PC-3 (cell line): ENCODE data around the gene KIFAP3. TPM values are rescaled to one million over a fixed set of nuclear protein-coding genes. Genes with fewer than 3 reads are reported as not detected.

Source experiments
- ATAC-seq: fragments of 200-7000 bp; cut with Tn5 transposase; 2 replicates; pipeline ENCODE4 v1.9.1; 2020; ENCODE audit warnings: mild to moderate bottlenecking, moderate library complexity
- BruUV-seq: library from RNA; stranded (reverse); fragments of 400-500 nt; replicated peaks from 2 replicates; lab custom pipeline; 2021; lab: Mats Ljungman, UMichigan
- CTCF ChIA-PET: fragments of 300-600 bp; sonication (Branson Sonifier 250); formaldehyde crosslinking; loops from one replicate; lab custom pipeline; 2022; ENCODE audit warnings: antibody characterized with exemption; lab: Charles Lee
- POLR2A ChIA-PET: fragments of 300-600 bp; sonication (Branson Sonifier 250); formaldehyde crosslinking; loops from one replicate; lab custom pipeline; 2022; ENCODE audit warnings: antibody characterized with exemption; ENCODE audit not compliant: unreplicated experiment; lab: Charles Lee
- DNase-seq: peaks from one replicate; pipeline ENCODE4 v3.0.0-alpha.2; 2015
- H2AFZ ChIP-seq: fragments of 300-600 bp; sonication (generic); 2 replicates; pipeline ENCODE4 v1.6.0; 2016; ENCODE audit warnings: antibody characterized with exemption, low read length
- H3F3A ChIP-seq: fragments of 300-600 bp; sonication (generic); one replicate; pipeline ENCODE4 v1.6.0; 2017; ENCODE audit warnings: antibody characterized with exemption, low read length, control low read depth, mild to moderate bottlenecking; ENCODE audit not compliant: unreplicated experiment
- H3K27ac ChIP-seq: fragments of 300-600 bp; sonication (generic); 2 replicates; pipeline ENCODE4 v1.5.1; 2016; ENCODE audit warnings: mild to moderate bottlenecking, low read length
- H3K27me3 ChIP-seq: fragments of 300-600 bp; sonication (generic); 2 replicates; pipeline ENCODE4 v1.6.1; 2016; ENCODE audit warnings: low read length, mixed read lengths
- H3K36me3 ChIP-seq: fragments of 300-600 bp; sonication (generic); 2 replicates; pipeline ENCODE4 v1.6.1; 2016; ENCODE audit warnings: low read depth, mixed run types, low read length, mixed read lengths
- H3K4me1 ChIP-seq: fragments of 300-600 bp; sonication (generic); 2 replicates; pipeline ENCODE4 v1.5.1; 2016; ENCODE audit warnings: low read length; ENCODE audit not compliant: insufficient read depth
- H3K4me2 ChIP-seq: fragments of 300-600 bp; sonication (generic); 2 replicates; pipeline ENCODE4 v1.6.0; 2016; ENCODE audit warnings: low read length
- H3K4me3 ChIP-seq: fragments of 300-600 bp; sonication (generic); 2 replicates; pipeline ENCODE4 v1.5.1; 2016; ENCODE audit warnings: mild to moderate bottlenecking, low read length, mixed read lengths
- H3K79me2 ChIP-seq: fragments of 300-600 bp; sonication (generic); 2 replicates; pipeline ENCODE4 v1.6.1; 2017; ENCODE audit warnings: low read length, mixed read lengths
- H3K9ac ChIP-seq: fragments of 300-600 bp; sonication (generic); 2 replicates; pipeline ENCODE4 v1.6.0; 2016; ENCODE audit warnings: mild to moderate bottlenecking, low read length
- H3K9me2 ChIP-seq: fragments of 300-600 bp; sonication (generic); replicated peaks from 2 replicates; pipeline ENCODE4 v1.6.1; 2016; ENCODE audit warnings: mixed run types, low read length, mixed read lengths
- H3K9me3 ChIP-seq: fragments of 300-600 bp; sonication (generic); 2 replicates; pipeline ENCODE4 v1.6.1; 2016; ENCODE audit warnings: low read length, mixed read lengths
- H4K20me1 ChIP-seq: fragments of 300-600 bp; sonication (generic); 2 replicates; pipeline ENCODE4 v1.6.1; 2016; ENCODE audit warnings: low read length, mixed read lengths
- CTCF ChIP-seq: fragments of 300-600 bp; sonication (generic); conservative IDR thresholded peaks from 2 replicates; pipeline ENCODE4 v1.5.1; 2017; ENCODE audit warnings: antibody characterized with exemption, low read depth, mild to moderate bottlenecking, low read length
- EZH2 ChIP-seq: fragments of 300-600 bp; sonication (generic); IDR thresholded peaks from one replicate; pipeline ENCODE4 v1.6.1; 2017; ENCODE audit warnings: antibody characterized with exemption, mild to moderate bottlenecking, low read length; ENCODE audit not compliant: unreplicated experiment
- EZH2phosphoT487 ChIP-seq: fragments of 300-600 bp; sonication (generic); IDR thresholded peaks from 2 replicates; pipeline ENCODE4 v1.6.1; 2018; ENCODE audit warnings: mild to moderate bottlenecking, antibody characterized with exemption, low read length, borderline replicate concordance
- intact Hi-C: fragments of 100-400 bp; cut with micrococcal nuclease; formaldehyde crosslinking; loops from 2 replicates; pipeline ENCODE4 v1.9.0; 2023
- total RNA-seq: library from RNA; depleted of rRNA; stranded (reverse); fragments of >200 nt; gene quantifications from 2 replicates; pipeline ENCODE4 v1.2.3, GENCODE V29; 2014

Gene KIFAP3
- total RNA-seq, 1 experiment from 2014 or later = 6.9 TPM

- no TSS peak for BruUV-seq
- ATAC-seq (no peak), DNase-seq (no peak)
- no peaks in the 10 kb centered on the region for H3F3A ChIP-seq
- no peak overlapping the region for H3K27ac ChIP-seq
- H3K4me2 ChIP-seq = no peak overlapping the region
- CTCF ChIA-PET = no interaction called here
- H3K79me2 ChIP-seq = no peaks in the 10 kb centered on the region
- H4K20me1 ChIP-seq = no peaks in the 10 kb centered on the region
- intact Hi-C loops = loop anchor here (5.0 kb wide), 1 partner anchor 128 kb away; the partner anchor contains the start of gene KIFAP3
- H3K4me3 ChIP-seq = no peak overlapping the region
- no peaks in the 10 kb centered on the region for H3K36me3 ChIP-seq
- H3K27me3 ChIP-seq = no peaks in the 10 kb centered on the region
- H3K9me3 ChIP-seq = no peaks in the 10 kb centered on the region
- POLR2A ChIA-PET = no interaction called here
- peaks cover 12% of the 10 kb centered on the region for H3K4me1 ChIP-seq
- no peak overlapping the region for H3K9ac ChIP-seq
- no peaks in the 10 kb centered on the region for H3K9me2 ChIP-seq
- TF ChIP-seq CTCF (no peak), EZH2 (no peak), EZH2phosphoT487 (no peak)
- no peak overlapping the region for H2AFZ ChIP-seq
These were observed 130.4 kb downstream of the KIFAP3 start for GRCh38 chr1:169943963-169944526.

- no peak overlapping the region for H2AFZ ChIP-seq
- ChIA-PET CTCF (interaction anchor here (0.6 kb wide), 1 partner anchor 1542 kb away, joined by 3 read pairs; no protein-coding TSS in a partner anchor), POLR2A (interaction anchor here (0.7 kb wide), 1 partner anchor 1436 kb away, joined by 4 read pairs; no protein-coding TSS in a partner anchor)
- H3K4me3 ChIP-seq = no peak overlapping the region
- H3K4me2 ChIP-seq = peak overlapping the region; percentile 49
- DNase-seq (peak; percentile 60), ATAC-seq (peak; percentile 93)
- peak overlapping the region; percentile 36 for H3K27ac ChIP-seq
- H3K4me1 ChIP-seq = peaks cover 12% of the 10 kb centered on the region
- intact Hi-C loops = loop anchor here (1.0 to 5.0 kb wide), 3 partner anchors 57 to 155 kb away; partner anchors contain the start of gene KIFAP3
- no peaks in the 10 kb centered on the region for H4K20me1 ChIP-seq
- H3K27me3 ChIP-seq = no peaks in the 10 kb centered on the region
- H3K9me3 ChIP-seq = no peaks in the 10 kb centered on the region
- H3K9ac ChIP-seq = no peak overlapping the region
- H3K9me2 ChIP-seq = no peaks in the 10 kb centered on the region
- H3F3A ChIP-seq = no peaks in the 10 kb centered on the region
- TF ChIP-seq EZH2 = no peak
- no peak for TF ChIP-seq CTCF
- no peak for TF ChIP-seq EZH2phosphoT487
- no TSS peak for BruUV-seq
- H3K36me3 ChIP-seq = no peaks in the 10 kb centered on the region
- no peaks in the 10 kb centered on the region for H3K79me2 ChIP-seq
These were observed 132.3 kb downstream of the KIFAP3 start for GRCh38 chr1:169941982-169942830.
